Fibroblast of gingiva (primary cell): Measurements from ENCODE around the gene CUX1.
"Not testable (repeated sequence)": the region's sequence is repeated elsewhere in the genome, so short reads cannot be mapped to it uniquely, and the experiment has no call there.

Experiments
- DNase-seq: peaks from one replicate; pipeline ENCODE4 v3.0.0-alpha.2; 2011; ENCODE audit warnings: low read depth

Gene CUX1

DNA sequence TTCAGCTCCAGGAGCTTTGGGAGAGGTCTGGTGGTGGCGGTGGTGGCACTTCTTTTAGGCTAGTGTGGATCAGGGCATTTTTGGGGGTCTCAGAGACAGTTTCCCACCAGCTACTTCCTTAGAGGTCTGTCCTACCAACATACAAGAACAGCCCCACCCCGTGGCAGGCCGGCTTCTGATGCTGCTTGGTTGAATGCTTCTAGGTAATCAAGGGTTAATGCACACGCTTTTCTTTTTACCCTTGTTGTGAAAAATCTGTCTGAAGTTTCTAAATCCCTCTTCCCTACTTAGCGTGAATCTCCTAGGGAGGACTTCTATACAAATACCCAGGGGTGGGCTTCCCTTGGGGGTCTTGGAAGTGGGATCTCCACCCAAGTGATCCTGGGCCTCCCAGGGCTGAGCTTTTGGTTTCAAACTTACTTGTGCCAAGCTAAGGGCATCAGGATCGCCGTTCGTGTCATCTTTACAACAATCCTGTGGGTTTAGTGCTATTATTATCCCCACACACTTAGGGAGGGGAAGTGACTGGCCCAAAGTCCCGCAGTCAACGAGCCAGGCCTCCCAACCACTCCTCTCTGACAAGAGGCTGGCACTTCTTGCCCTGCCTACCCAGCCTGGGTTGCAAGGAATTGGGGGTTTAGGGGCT is 471.0 kb downstream of the CUX1 start:
- DNase-seq, result no peak

DNA sequence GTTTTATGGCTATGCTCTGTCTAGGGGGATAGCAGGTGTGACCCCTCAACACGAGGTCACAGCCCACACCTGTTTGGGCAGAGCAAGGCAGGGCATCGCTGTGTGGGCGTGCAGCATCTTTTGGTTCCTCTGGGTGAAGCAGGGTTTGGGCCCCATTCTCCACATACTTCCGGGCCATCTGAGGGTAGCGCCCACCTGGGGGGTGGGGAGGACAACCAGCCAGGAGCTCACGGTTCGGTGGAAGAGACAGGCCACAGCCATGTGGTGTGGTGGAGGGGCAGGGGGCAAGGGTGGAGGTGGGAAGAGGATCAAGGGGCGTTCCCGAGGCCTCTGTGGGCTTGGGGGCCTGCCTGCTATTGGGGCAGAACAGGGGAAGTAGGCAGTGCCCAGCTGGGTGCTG is 471.6 kb downstream of the CUX1 start:
- DNase-seq, result no peak

DNA sequence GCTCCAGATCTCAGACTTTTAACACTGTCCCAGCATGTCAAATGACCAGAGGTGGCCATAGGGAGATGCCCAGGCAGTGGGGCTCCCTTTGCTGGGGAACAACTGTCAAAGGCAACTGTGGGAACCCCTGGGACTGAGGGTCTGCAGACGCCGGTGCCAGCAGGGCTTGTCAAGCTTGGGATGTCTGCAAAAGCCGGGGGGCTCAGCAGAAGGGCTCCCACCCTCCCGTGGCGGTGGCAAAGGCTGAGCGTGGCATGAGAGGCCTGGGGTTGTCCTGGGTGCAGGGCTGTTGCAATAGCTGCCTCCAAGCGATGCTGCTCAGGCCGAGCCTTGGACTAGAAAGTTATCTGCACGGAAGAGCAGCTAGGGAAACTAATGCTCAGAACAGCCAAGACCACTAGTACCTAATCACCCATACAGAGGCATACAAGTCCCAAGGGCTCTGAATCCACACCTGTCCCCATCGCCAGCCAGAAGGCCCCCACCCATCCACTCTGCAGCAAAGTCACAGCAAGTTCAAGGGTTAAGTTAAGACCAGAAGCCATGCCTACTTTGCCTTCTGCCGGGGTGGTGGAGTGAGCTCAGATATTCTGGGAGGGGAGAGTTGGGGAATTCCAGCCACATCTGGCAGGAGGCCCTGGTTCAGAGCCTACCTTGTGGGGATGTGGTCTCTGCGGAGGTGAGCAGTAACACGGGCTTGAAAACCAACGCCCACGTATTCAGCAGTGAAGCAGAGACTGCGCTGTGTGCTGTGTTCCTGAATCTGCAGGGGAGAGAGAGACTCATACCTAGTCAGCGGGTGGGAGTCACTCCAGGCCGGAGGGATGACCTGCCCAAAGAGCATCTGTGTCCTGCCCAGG is 473.9 kb downstream of the CUX1 start:
- no peak for DNase-seq

- no peak for DNase-seq
Measured at GRCh38 chr7:102291916-102292267, 474.5 kb downstream of the CUX1 start.

DNA sequence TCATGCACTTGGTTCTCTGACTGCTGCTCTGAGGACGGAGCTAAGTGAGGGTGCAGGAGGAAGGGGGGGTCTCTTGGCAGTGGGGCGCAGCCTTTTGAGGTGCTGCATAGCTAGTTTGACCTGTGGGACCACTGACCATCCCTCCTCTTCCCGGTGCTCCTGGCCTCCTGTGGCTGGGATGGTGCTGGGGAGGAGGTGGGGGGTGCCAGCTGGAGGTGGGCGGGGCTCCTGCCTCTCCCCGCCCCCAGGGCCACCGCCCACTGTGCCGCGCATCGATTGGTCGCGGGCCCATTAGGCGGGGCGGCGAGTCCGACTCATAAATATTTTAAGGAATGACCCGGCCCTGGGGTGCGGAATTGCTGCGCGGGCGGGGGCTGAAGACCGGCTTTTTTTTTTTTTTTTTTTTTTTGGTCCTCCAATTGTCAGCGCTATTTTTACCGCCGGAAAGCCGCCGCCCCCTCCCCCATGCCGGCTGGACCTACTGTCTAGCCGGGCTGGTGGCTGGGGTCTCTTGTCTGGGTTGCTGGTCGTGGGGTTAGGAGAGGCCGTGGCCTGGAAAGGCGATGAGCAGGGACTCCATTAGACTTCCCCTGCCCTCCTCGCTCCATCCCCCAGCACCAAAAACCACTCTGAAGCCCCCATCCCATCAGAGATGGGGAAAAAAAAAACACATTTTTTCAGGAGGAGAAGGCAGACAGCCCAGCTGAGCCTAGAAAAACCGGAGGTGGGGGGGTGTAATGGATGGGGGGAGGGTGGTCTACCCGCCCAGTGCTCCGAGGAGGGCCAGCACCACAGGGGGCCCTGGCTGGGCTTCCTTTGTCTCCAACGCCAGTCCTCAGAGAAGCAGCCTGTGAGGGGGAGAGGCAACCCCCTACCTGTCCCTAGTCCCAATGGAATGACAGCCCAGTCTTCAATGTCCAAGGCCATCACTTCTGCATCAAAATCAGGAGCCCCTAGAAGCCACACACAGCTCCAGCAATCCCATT is 475.7 kb downstream of the CUX1 start:
- no peak for DNase-seq

DNA sequence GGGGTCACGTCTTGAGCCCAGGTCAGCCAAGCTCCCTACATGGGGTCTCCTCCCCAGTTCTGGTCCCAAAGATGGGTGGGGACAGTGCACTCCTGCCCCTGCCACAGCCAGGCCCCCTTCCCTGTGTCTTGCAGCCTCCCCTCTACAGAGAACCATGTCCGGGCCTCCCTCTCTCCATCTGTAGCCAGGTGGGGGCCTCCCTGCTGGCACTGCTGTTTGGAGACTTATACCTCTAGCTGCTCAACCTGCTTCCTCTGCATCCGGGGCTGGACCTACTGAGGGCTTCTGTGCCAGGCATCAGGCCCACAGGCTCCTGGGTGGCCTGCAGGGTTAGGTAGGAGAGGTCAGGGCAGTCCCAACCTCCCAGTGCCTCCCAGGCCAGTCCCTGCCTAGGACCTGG is 477.2 kb downstream of the CUX1 start:
- DNase-seq, result no peak

GRCh38 chr7:102295346-102296178 is 478.1 kb downstream of the CUX1 start:
- DNase-seq, result no peak

- DNase-seq, result no peak
Measured at GRCh38 chr7:102296179-102296438, 478.7 kb downstream of the CUX1 start.

DNA sequence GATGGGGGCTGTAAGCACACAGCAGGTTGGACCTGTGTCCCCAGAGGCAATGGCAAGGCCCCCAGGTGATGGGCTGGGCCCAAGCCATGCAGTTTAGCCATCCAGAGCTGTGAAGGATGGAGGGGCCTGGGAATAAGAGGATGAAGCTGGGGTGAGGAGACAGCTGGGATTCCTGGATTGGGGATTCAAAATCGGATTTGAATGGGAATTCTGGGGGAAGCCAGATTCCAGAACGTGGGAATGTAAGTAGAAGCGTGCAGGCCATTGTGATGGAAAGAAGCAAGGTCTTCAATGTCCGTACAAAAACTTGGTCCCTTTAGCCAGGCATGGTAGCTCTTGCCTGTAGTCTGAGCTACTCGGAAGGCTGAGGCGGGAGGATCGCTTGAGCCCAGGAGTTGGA is 479.1 kb downstream of the CUX1 start:
- no peak for DNase-seq

- DNase-seq, result no peak
Measured at GRCh38 chr7:102297487-102298218, 480.2 kb downstream of the CUX1 start.

DNA sequence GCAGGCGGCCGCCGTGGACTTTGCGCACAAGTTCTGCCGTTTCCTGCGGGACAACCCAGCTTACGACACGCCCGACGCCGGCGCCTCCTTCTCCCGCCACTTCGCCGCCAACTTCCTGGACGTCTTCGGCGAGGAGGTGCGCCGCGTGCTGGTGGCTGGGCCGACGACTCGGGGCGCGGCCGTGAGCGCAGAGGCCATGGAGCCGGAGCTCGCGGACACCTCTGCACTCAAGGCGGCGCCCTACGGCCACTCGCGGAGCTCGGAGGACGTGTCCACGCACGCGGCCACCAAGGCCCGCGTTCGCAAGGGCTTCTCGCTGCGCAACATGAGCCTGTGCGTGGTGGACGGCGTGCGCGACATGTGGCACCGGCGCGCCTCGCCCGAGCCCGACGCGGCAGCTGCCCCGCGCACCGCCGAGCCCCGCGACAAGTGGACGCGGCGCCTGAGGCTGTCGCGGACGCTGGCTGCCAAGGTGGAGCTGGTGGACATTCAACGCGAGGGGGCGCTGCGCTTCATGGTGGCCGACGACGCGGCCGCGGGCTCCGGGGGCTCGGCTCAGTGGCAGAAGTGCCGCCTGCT is 483.3 kb downstream of the CUX1 start:
- no peak for DNase-seq

- not testable (repeated sequence) for DNase-seq
Measured at GRCh38 chr7:102301367-102301766, 483.9 kb downstream of the CUX1 start.

GRCh38 chr7:102302025-102302424 is 484.6 kb downstream of the CUX1 start:
- no peak for DNase-seq

DNA sequence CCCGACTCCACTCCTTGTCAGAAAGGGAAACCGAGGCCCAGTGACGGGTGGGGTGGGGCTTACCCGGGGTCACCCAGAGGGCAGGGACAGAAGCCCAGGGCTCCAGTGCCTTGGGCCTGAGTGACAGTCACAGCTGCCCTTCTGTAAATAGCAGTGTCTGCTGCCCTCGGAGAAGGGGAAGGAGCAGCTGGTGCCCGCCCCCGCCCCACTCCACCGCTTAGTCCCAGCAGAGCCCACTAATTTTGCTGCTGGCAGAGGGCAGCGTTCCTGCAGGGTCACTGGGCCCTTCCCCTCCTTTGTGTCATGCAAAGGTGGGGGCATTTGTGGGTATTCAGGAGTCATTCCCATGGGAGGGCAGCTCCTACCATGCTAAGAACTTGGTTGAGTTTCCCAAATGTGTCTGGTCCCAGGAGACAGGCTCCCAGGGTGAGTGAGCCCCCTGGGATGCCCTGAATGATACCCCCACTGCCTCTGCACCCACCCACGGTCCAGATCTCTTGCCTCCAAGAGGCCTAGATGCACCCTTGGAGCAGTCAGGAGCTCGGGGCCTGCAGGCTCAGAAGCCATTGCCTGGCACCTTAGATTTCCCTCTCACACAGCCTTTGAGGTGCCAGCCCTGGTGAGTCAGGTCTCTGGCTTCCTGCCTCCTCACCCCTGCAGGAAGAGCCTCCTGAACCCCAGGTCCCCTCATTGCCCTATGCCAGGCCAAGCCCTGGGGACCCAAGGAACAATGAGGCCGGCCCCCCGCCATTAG is 486.4 kb downstream of the CUX1 start:
- no peak for DNase-seq

GRCh38 chr7:102304668-102305067 is 487.2 kb downstream of the CUX1 start:
- no peak for DNase-seq

- no peak for DNase-seq
Measured at GRCh38 chr7:102305414-102306268, 488.2 kb downstream of the CUX1 start.

DNA sequence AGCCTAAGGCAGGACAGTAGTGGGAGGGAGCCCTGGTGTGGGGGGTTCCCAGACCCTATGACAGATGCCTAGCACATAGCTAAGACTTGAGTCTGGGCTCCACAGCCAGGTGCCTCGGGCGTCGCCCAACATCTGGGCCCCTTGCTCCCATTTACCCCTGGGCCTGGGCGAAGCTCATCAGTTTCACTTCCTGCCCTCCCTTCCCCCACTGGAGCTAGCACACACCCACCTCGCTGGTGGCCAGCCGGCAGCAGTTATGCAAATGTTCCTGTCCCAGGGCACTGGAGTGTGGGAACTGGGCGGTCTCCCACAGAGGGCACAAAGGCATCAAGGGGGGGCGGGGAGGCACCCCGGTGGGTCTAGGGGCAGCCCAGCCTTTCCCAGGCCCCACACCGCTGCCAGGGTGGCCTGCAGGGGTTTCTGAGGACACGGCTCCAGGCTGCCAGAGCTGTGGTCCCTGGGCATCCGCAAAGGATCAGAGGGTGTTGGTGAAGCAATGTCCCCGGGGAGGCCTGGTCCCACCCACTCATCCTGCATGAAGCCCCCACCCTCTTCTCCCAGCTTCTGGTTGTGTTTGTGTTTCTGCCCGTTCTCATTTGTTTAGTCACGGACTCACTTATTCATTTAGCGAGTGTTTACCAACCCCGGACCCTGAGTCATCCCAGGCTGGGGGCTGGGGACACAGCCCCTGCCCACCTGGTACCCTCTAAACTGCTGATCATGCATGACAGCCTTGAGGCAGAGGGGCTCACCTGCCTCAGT is 489.7 kb downstream of the CUX1 start:
- DNase-seq, result peak; percentile 56

DNA sequence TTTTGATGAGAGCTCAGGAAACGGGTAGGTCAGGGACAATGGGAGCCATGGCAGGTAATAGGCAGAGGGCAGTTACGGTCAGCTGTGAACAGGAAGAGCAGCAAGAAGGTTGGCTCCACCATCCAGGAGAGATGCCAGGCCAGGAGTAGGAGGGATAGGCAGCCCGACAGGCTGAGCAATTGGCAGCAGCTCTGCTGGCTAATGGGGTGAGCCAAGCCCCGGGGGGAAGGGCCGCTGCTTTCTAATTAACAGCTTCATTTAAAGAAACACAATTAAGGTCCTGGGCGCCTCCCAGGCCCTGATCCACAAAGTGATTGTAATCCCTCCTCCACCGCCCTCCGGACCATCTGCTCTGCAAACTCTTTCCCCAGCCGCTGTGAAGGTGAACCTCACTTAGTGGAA is 493.0 kb downstream of the CUX1 start:
- no peak for DNase-seq
